DND-41 (cell line): ENCODE measurements around the gene SRCAP.
A peak's percentile ranks its signal among the peaks of the same experiment; 100 is the strongest.

Experiments
- ATAC-seq: fragments of 200-7000 bp; cut with Tn5 transposase; 3 replicates; pipeline ENCODE4 v1.9.1; 2021; ENCODE audit warnings: low read depth; ENCODE audit not compliant: insufficient read depth
- DNase-seq: peaks from one replicate; pipeline ENCODE4 v3.0.0-alpha.2; 2020
- H2AFZ ChIP-seq: 2 replicates; pipeline ENCODE4 v1.6.0; 2012; ENCODE audit warnings: low read depth, low read length
- H3K27ac ChIP-seq: 2 replicates; pipeline ENCODE4 v1.5.1; 2012; ENCODE audit warnings: low read length, inconsistent platforms
- H3K27me3 ChIP-seq: fragments of 200-600 bp; sonication (generic); 2 replicates; pipeline ENCODE4 v1.6.0; 2012; ENCODE audit warnings: low read length, mild to moderate bottlenecking, inconsistent platforms; ENCODE audit not compliant: insufficient read depth, poor library complexity
- H3K36me3 ChIP-seq: 2 replicates; pipeline ENCODE4 v1.5.1; 2012; ENCODE audit warnings: low read length, inconsistent platforms; ENCODE audit not compliant: insufficient read depth
- H3K4me1 ChIP-seq: 2 replicates; pipeline ENCODE4 v1.5.1; 2012; ENCODE audit warnings: mild to moderate bottlenecking, low read length; ENCODE audit not compliant: insufficient read depth
- H3K4me2 ChIP-seq: 2 replicates; pipeline ENCODE4 v1.6.0; 2012; ENCODE audit warnings: mild to moderate bottlenecking, moderate library complexity, low read length, inconsistent platforms; ENCODE audit not compliant: insufficient read depth
- H3K4me3 ChIP-seq, 2 experiments: fragments of 200-600 bp in 1 of 2; shearing (Covaris generic) in 1 of 2; 2 replicates each; pipeline ENCODE4 v1.5.1; 2012 to 2016; ENCODE audit warnings: inconsistent platforms in 2 of 2, low read length in 2 of 2, mild to moderate bottlenecking in 2 of 2, low read depth in 1 of 2, moderate library complexity in 1 of 2
- H3K79me2 ChIP-seq: 2 replicates; pipeline ENCODE4 v1.6.0; 2012; ENCODE audit warnings: low read length, inconsistent platforms; ENCODE audit not compliant: insufficient read depth
- H3K9ac ChIP-seq: 2 replicates; pipeline ENCODE4 v1.6.0; 2012; ENCODE audit warnings: low read depth, mild to moderate bottlenecking, inconsistent platforms, low read length, moderate library complexity
- H3K9me3 ChIP-seq: 2 replicates; pipeline ENCODE4 v1.5.1; 2012; ENCODE audit warnings: low read length, moderate library complexity, mild to moderate bottlenecking, inconsistent platforms; ENCODE audit not compliant: insufficient read depth, severe bottlenecking
- H4K20me1 ChIP-seq: 2 replicates; pipeline ENCODE4 v1.6.0; 2012; ENCODE audit warnings: low read length; ENCODE audit not compliant: insufficient read depth
- EZH2 ChIP-seq: IDR thresholded peaks from 3 replicates; pipeline ENCODE4 v1.6.1; 2012; ENCODE audit warnings: borderline replicate concordance, low read depth, mild to moderate bottlenecking, moderate library complexity, low read length, inconsistent platforms; ENCODE audit not compliant: severe bottlenecking
- TF ChIP-seq, protein P1 (sequence below): IDR thresholded peaks from 2 replicates; pipeline ENCODE4 v1.5.1; 2012; ENCODE audit warnings: borderline replicate concordance, low read length, moderate library complexity, mild to moderate bottlenecking; ENCODE audit not compliant: poor library complexity, severe bottlenecking; ENCODE audit errors: extremely low read depth

SRCAP gene

DNA sequence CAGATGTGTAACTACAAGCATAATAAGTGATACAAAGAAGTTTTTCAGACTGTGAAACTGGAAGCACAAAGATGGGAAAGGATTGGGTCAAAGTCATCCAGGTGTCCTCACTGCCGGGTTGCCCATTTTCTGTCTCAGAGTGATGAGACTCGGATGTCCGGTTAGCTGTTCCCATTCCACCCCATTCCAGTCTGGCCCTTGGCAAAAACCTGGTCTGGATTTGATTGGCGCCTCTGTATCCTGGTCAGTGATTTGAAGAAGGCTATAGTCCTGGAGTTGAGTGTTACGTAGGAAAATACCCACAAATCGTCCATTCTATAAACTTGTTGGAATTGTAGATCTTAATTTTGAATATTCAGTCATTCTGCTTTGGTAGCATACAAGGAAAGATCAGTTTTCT is 29.4 kb downstream of the SRCAP start:
- H3K36me3 ChIP-seq = peaks cover 95% of the 10 kb centered on the region
- no peaks in the 10 kb centered on the region for H3K4me1 ChIP-seq
- H3K4me2 ChIP-seq = no peak overlapping the region
- no peak overlapping the region for H3K9ac ChIP-seq
- H3K27ac ChIP-seq = no peak overlapping the region
- H4K20me1 ChIP-seq = peaks cover 24% of the 10 kb centered on the region
- H3K4me3 ChIP-seq = no peak overlapping the region
- H2AFZ ChIP-seq = no peak overlapping the region
- ATAC-seq (no peak), DNase-seq (no peak)
- H3K27me3 ChIP-seq = no peaks in the 10 kb centered on the region
- no peak for TF ChIP-seq EZH2
- TF ChIP-seq, protein P1, sequence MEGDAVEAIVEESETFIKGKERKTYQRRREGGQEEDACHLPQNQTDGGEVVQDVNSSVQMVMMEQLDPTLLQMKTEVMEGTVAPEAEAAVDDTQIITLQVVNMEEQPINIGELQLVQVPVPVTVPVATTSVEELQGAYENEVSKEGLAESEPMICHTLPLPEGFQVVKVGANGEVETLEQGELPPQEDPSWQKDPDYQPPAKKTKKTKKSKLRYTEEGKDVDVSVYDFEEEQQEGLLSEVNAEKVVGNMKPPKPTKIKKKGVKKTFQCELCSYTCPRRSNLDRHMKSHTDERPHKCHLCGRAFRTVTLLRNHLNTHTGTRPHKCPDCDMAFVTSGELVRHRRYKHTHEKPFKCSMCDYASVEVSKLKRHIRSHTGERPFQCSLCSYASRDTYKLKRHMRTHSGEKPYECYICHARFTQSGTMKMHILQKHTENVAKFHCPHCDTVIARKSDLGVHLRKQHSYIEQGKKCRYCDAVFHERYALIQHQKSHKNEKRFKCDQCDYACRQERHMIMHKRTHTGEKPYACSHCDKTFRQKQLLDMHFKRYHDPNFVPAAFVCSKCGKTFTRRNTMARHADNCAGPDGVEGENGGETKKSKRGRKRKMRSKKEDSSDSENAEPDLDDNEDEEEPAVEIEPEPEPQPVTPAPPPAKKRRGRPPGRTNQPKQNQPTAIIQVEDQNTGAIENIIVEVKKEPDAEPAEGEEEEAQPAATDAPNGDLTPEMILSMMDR = no peak
- no peaks in the 10 kb centered on the region for H3K9me3 ChIP-seq
- peaks cover 33% of the 10 kb centered on the region for H3K79me2 ChIP-seq

DNA sequence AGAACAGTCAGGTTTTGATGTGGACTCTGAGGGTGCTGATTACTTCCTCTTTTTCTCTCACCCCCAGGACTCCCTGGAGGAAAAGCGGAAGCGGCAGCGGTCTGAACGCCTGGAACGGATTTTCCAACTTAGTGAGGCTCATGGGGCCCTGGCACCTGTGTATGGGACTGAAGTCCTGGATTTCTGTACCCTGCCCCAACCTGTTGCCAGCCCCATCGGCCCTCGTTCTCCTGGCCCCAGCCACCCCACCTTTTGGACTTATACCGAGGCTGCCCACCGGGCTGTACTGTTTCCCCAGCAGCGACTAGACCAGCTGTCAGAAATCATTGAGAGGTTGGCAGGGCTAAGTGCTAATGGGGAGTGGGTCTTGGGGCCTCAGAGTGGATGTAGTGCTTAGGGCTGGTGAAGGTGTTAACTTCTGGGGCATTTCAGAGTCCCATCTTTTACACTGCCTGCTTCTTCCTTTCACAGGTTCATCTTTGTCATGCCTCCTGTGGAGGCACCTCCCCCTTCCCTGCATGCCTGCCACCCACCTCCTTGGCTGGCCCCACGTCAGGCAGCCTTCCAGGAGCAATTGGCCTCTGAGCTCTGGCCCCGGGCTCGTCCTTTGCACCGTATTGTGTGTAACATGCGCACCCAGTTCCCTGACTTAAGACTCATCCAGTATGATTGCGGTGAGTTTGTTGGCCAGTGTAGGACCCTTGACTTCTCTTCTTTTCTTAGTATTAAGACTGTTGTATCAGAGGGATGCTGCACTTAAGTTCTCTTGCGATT is 30.1 kb downstream of the SRCAP start:
- Histone ChIP-seq H3K4me3 (no peak overlapping the region), H3K9me3 (no peaks in the 10 kb centered on the region), H3K79me2 (peaks cover 25% of the 10 kb centered on the region), H3K4me1 (no peaks in the 10 kb centered on the region), H3K27ac (no peak overlapping the region), H3K36me3 (peaks cover 95% of the 10 kb centered on the region), H3K9ac (no peak overlapping the region), H4K20me1 (peaks cover 18% of the 10 kb centered on the region; the same call in 1 of the 2 replicates), H2AFZ (no peak overlapping the region), H3K4me2 (no peak overlapping the region), H3K27me3 (no peaks in the 10 kb centered on the region)
- DNase-seq (no peak), ATAC-seq (no peak)
- TF ChIP-seq, protein P1 = no peak
- TF ChIP-seq EZH2 = no peak

DNA sequence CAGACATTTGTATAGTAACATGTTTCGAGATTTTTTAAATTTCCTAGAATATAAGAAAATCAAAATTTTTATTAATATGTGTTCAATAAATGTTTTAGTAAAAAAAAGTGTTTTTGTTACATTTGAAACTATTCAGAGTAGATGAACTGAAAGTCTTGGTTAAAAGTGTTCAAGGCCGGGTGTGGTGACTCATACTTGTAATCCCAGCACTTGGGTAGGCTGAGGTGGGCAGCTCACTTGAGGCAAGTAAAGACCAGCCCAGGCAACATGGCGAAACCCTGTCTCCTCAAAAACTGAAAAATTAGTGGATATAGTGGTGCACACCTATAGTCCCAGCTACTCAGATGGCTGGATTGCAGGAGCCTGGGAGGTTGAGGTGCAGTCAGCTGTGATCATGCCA is 32.4 kb downstream of the SRCAP start:
- Histone ChIP-seq H3K79me2 (peaks cover 9% of the 10 kb centered on the region; the same call in 1 of the 2 replicates), H3K36me3 (peaks cover 91% of the 10 kb centered on the region)

More for the DNA sequence above, 32.4 kb downstream of the SRCAP start:
- DNase-seq (no peak), ATAC-seq (peak; percentile 27; the same call in 1 of the 3 replicates)
- TF ChIP-seq EZH2 = no peak
- TF ChIP-seq, protein P1 = no peak
- Histone ChIP-seq H3K9me3 (no peaks in the 10 kb centered on the region), H3K4me3 (no peak overlapping the region), H3K4me2 (no peak overlapping the region), H2AFZ (no peak overlapping the region), H3K27ac (no peak overlapping the region), H3K27me3 (no peaks in the 10 kb centered on the region), H3K9ac (no peak overlapping the region), H4K20me1 (no peaks in the 10 kb centered on the region), H3K4me1 (no peaks in the 10 kb centered on the region)
